ENCODE measurements around the gene FADS1. TPM values are rescaled to one million over a fixed set of nuclear protein-coding genes. Genes with fewer than 3 reads are reported as not detected.

FADS1 gene
- total and polyA plus RNA-seq, 2 donors (not counting 3 experiments of a cell fraction or from before 2014, with no cell fraction given), result 110 to 121 TPM

DNA sequence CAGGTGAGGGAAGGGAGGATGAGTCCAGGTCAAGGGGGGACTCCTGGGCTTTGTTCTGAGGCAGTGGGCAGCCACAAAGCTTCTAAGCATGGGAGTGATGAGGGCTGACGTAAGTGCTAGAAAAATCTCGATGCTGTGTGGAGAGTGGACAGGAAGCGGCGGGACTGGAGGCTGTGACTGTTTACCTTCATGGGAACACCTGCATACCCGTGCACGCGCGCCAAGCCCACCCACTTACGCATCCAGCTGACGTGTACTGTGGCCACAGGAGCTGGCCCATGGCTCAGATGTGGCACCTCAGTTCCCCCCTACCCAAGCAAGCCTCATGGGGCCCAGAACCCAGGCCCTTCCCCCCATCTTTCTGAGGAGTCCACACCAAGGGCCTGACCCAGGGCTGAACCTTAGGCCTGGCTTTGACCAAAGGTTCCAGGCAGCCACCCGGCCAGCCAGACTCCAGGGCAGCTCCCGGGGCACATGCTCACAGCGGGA, 50.4 kb downstream of the FADS1 start:
- no peaks in the 10 kb centered on the region for H4K20me1 ChIP-seq (replicated peaks; ENCODE audit: control insufficient read depth, extremely low read depth, insufficient read depth, low read length)
- TF ChIP-seq GATA2 (IDR thresholded peaks at IDR 0.05; ENCODE audit: insufficient read depth, insufficient read length, low read depth, low read length) (no peak), JUN (IDR thresholded peaks at IDR 0.05; ENCODE audit: borderline replicate concordance, insufficient read depth, insufficient read length, low read depth) (no peak), FOS (IDR thresholded peaks at IDR 0.05; ENCODE audit: borderline replicate concordance, insufficient read depth, low read length) (no peak), POLR2A (IDR thresholded peaks at IDR 0.05; ENCODE audit: low read depth, low read length) (no peak), MYC (IDR thresholded peaks at IDR 0.05; ENCODE audit: low read depth, low read length) (no peak), CTCF (IDR thresholded peaks at IDR 0.05; ENCODE audit: extremely low read depth in 1 of 2, insufficient read depth in 1 of 2, low read depth in 1 of 2, low read length in 2 of 2) (no peak), POLR2AphosphoS5 (IDR thresholded peaks at IDR 0.05; ENCODE audit: insufficient read depth, low read depth, low read length) (no peak), EZH2 (IDR thresholded peaks at IDR 0.05; ENCODE audit: borderline replicate concordance, low read depth, low read length, severe bottlenecking) (no peak)
- TF ChIP-seq, protein P1, sequence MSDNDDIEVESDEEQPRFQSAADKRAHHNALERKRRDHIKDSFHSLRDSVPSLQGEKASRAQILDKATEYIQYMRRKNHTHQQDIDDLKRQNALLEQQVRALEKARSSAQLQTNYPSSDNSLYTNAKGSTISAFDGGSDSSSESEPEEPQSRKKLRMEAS (IDR thresholded peaks at IDR 0.05; ENCODE audit: insufficient read depth, insufficient read length), result no peak
- dilution Hi-C loops (cut with MboI; ENCODE audit: extremely low pct_ligation_motif_present, low sequenced_read_pairs) (no loop called here), intact Hi-C loops (cut with micrococcal nuclease) (no loop called here)
- DNase-seq (ENCODE audit: low read depth, low spot score) (no peak), FAIRE-seq (no peak)
- H3K4me1 ChIP-seq (ENCODE audit: control insufficient read depth, extremely low read depth, insufficient read depth, low read length), result no peaks in the 10 kb centered on the region
- H3K27me3 ChIP-seq (ENCODE audit: control insufficient read depth in 2 of 2, insufficient read depth in 2 of 2, low read length in 2 of 2), result peaks cover 0 to 2% of the 10 kb centered on the region in 2 experiments
- no peak overlapping the region for H3K4me2 ChIP-seq (ENCODE audit: insufficient read depth, low read length)
- H3K27ac ChIP-seq (ENCODE audit: insufficient read depth, low read depth, low read length), result no peak overlapping the region
- CTCF ChIA-PET, result interaction anchor here (1.1 to 5.4 kb wide), 5 partner anchors 9 to 22 kb away, joined by 3 to 29 read pairs (median 4); no protein-coding TSS in a partner anchor
- no peak overlapping the region for H3K4me3 ChIP-seq (replicated peaks in 1 of 3; ENCODE audit: insufficient read depth in 1 of 3, low read depth in 1 of 3, low read length in 3 of 3)
- H3K9ac ChIP-seq (replicated peaks; ENCODE audit: extremely low read depth, insufficient read depth, low read length), result no peak overlapping the region
- H3K9me1 ChIP-seq (replicated peaks; ENCODE audit: control insufficient read depth, extremely low read depth, insufficient read depth, low read length), result no peaks in the 10 kb centered on the region
- H2AFZ ChIP-seq (ENCODE audit: low read depth, low read length), result no peak overlapping the region
- POLR2A ChIA-PET, result no interaction called here
- no peaks in the 10 kb centered on the region for H3K9me3 ChIP-seq (replicated peaks; ENCODE audit: control insufficient read depth, insufficient read depth, low read length)
- no peaks in the 10 kb centered on the region for H3K79me2 ChIP-seq (ENCODE audit: control insufficient read depth, insufficient read depth, low read length)
- no TSS peak for BruUV-seq (replicated peaks)
- no peaks in the 10 kb centered on the region for H3K36me3 ChIP-seq (ENCODE audit: control insufficient read depth in 2 of 2, extremely low read depth in 1 of 2, insufficient read depth in 2 of 2, low read length in 2 of 2)

Measured in endothelial cell of umbilical vein (primary cell).